Hepatocyte (in vitro differentiated cells): ENCODE measurements around the gene DNAJC12. TPM values are rescaled to one million over a fixed set of nuclear protein-coding genes. Genes with fewer than 3 reads are reported as not detected.

Source experiments
- polyA plus RNA-seq: library from polyadenylated mRNA; unstranded; fragments of >200 nt; fragmentation: Nextera tagmentation; extraction: Ambion mirVana; gene quantifications from 2 replicates; pipeline ENCODE4 v1.2.1, GENCODE V29; 2016
- small RNA-seq: library from RNA; depleted of rRNA; stranded (forward); fragments of <200 nt; gene quantifications from one replicate; pipeline ENCODE3, GENCODE V24; 2014
- total RNA-seq: library from RNA; depleted of rRNA; stranded (reverse); fragments of >200 nt; gene quantifications from 2 replicates; pipeline ENCODE4 v1.2.3, GENCODE V29; 2014

Gene DNAJC12
- total and polyA plus RNA-seq, 2 experiments from 2014 or later = 6.2 to 16.7 TPM

Small RNA genes within 50 kb of the gene (small RNA-seq; reads per million reads assigned to genes)
- not detected for gene RN7SL394P
- not detected for gene RNU6-1250P
- gene RNU6-523P = not detected

Other genes starting within 250 kb of the DNAJC12 start
- gene CTNNA3, start 142.0 kb downstream of the DNAJC12 start, total RNA-seq = 20.9 and 25.9 TPM in 2 replicates
- gene CTNNA3, start 142.0 kb downstream of the DNAJC12 start, polyA plus RNA-seq = 12.9 and 19.7 TPM in 2 replicates
- 21.2 and 24.3 TPM in 2 replicates for gene SIRT1, start 46.5 kb upstream of the DNAJC12 start, total RNA-seq
- 7.8 and 14.7 TPM in 2 replicates for gene SIRT1, start 46.5 kb upstream of the DNAJC12 start, polyA plus RNA-seq
- gene HERC4, start 237.1 kb upstream of the DNAJC12 start, total RNA-seq = 46.8 and 54.0 TPM in 2 replicates
- gene HERC4, start 237.1 kb upstream of the DNAJC12 start, polyA plus RNA-seq = 21.4 and 23.3 TPM in 2 replicates